Heart left ventricle (tissue), 13 donors: Measurements from ENCODE around the gene GPR161.

ENCODE experiments used
- CTCF ChIP-seq, 12 donors: fragments of 200-600 bp; sonication (generic) in 4 of 12; IDR thresholded peaks; one replicate each; pipeline versions ENCODE4 v1.5.0 to v1.8.0; 2018 to 2022; ENCODE audit warnings: antibody characterized with exemption in 12 of 12, mild to moderate bottlenecking in 5 of 12
- POLR2A ChIP-seq, 2 donors: fragments of 450-650 bp; IDR thresholded peaks; one replicate each; pipeline ENCODE4 v1.6.1; 2017; ENCODE audit warnings: antibody characterized with exemption in 2 of 2, mild to moderate bottlenecking in 2 of 2, moderate library complexity in 2 of 2
- donor health status: ischemic (EF 13 %, LVEDD 7.1; RV severe dilation, severe dysfunction).
- donor health status: DM: no; HTN: yes; CAD: no.
- donor health status: DM: no; HTN: no; CAD: no.
- donor health status: ischemic (EF 25% LVEDD 6.9; RV normal size, moderate dysfunction).
- donor health status: ischemic (EF 25% LVEDD 5.7; RV mildly dilated, moderate dysfunction).
- donor health status: ischemic (EF 35%, LVEDD 5.7; RV mildly dilated, moderate dysfunction).
- donor health status: nonischemic (EF 11% LVEDD 7.7; RV severe dilation, severe dysfunction).
- donor health status: DM: yes; HTN: yes; CAD: no.
- donor health status: PGD.
- donor health status: ischemic (EF 29% LVEDD 5.4; RV normal size, mild dysfunction).
- donor health status: nonischemic (EF 23%, LVEDD 6.1; RV moderate dilation, normal function).

DNA sequence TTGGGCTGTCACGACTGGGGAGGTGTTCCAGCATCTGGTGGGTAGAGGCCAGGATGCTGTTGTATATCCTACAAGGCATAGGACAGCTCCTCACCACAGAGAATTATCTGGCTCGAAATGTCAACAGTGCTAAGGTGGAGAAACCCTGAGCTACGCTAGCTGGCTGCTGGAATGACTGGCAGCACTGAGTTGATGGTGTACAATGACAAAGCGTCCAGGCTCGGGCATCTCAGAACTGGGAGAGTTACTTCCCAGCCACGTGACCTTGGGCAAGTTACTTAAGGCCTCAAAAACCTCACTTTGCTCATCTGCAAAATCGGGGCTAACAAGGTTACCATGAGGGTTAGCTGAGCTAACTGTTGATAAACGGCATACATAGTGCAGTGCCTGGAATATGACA lies 35.4 kb downstream of the GPR161 start:
- no peak for TF ChIP-seq POLR2A (IDR thresholded peaks at IDR 0.05)
- TF ChIP-seq CTCF (IDR thresholded peaks at IDR 0.05) = no peak
